ENCODE data around the gene LRRK1.
"Not testable (repeated sequence)": the region's sequence is repeated elsewhere in the genome, so short reads cannot be mapped to it uniquely, and the experiment has no call there.

The LRRK1 gene

GRCh38 chr15:101063891-101064794 is 145.0 kb downstream of the LRRK1 start:
- DNase-seq = no peak

GRCh38 chr15:101064795-101065569 is 145.8 kb downstream of the LRRK1 start:
- no peak for DNase-seq

- no peak for DNase-seq
Observed at GRCh38 chr15:101065570-101066221, 146.5 kb downstream of the LRRK1 start.

- DNase-seq = no peak
Observed at GRCh38 chr15:101066501-101067408, 147.6 kb downstream of the LRRK1 start.

- DNase-seq = no peak
Observed at GRCh38 chr15:101067660-101068522, 148.7 kb downstream of the LRRK1 start.

GRCh38 chr15:101068523-101068960 is 149.4 kb downstream of the LRRK1 start:
- no peak for DNase-seq

- DNase-seq = no peak
Observed at GRCh38 chr15:101068961-101069653, 149.9 kb downstream of the LRRK1 start.

GRCh38 chr15:101069654-101069973 is 150.5 kb downstream of the LRRK1 start:
- DNase-seq = no peak

- DNase-seq = no peak
Observed at GRCh38 chr15:101070024-101070423, 150.9 kb downstream of the LRRK1 start.

- no peak for DNase-seq
Observed at GRCh38 chr15:101070502-101071273, 151.5 kb downstream of the LRRK1 start.

- DNase-seq = no peak
Observed at GRCh38 chr15:101071651-101072050, 152.5 kb downstream of the LRRK1 start.

GRCh38 chr15:101072235-101072634 is 153.1 kb downstream of the LRRK1 start:
- not testable (repeated sequence) for DNase-seq

GRCh38 chr15:101077806-101078668 is 158.9 kb downstream of the LRRK1 start:
- DNase-seq = not testable (repeated sequence)

GRCh38 chr15:101078669-101079323 is 159.6 kb downstream of the LRRK1 start:
- DNase-seq = no peak

- no peak for DNase-seq
Observed at GRCh38 chr15:101081900-101082299, 162.7 kb downstream of the LRRK1 start.

- no peak for DNase-seq
Observed at GRCh38 chr15:101083336-101084045, 164.3 kb downstream of the LRRK1 start.

- DNase-seq = no peak
Observed at GRCh38 chr15:101084801-101085200, 165.6 kb downstream of the LRRK1 start.

- DNase-seq = no peak
Observed at GRCh38 chr15:101085311-101085700, 166.1 kb downstream of the LRRK1 start.
